Ovary (tissue), 3 donors: Measurements from ENCODE around the gene TFPI2.

Source experiments
- POLR2A ChIP-seq: fragments of 450-650 bp; IDR thresholded peaks from one replicate; pipeline ENCODE4 v1.6.1; 2017; ENCODE audit warnings: antibody characterized with exemption, mild to moderate bottlenecking, moderate library complexity
- TF ChIP-seq, protein P1 (sequence below), 3 donors: fragments of 450-650 bp in 2 of 3; fragments of 200-600 bp in 1 of 3; IDR thresholded peaks; one replicate each; pipeline versions ENCODE4 v1.5.1 to v1.8.0; 2016 to 2022; ENCODE audit warnings: antibody characterized with exemption in 3 of 3, mild to moderate bottlenecking in 1 of 3
- donor health status: DM: no; HTN: no; CAD: no.

DNA sequence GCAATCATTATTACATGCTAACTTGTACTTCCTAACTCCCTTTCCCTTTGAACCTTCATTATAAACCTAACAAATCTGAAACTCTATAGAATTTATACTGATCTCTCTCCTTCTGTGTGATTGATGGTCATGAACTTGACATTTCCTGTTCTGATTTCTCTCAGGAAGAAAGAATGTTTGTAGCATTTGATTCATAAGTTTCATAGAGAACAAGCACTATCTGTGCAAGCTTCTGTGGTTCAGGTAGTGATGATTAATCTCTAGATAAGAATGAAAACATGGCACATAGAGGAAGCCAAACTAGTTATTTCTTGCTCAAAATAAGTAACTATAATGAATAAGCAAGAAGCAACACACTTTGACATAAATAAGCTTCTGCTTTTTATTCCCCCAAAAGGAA, 34.2 kb downstream of the TFPI2 start:
- TF ChIP-seq, protein P1, sequence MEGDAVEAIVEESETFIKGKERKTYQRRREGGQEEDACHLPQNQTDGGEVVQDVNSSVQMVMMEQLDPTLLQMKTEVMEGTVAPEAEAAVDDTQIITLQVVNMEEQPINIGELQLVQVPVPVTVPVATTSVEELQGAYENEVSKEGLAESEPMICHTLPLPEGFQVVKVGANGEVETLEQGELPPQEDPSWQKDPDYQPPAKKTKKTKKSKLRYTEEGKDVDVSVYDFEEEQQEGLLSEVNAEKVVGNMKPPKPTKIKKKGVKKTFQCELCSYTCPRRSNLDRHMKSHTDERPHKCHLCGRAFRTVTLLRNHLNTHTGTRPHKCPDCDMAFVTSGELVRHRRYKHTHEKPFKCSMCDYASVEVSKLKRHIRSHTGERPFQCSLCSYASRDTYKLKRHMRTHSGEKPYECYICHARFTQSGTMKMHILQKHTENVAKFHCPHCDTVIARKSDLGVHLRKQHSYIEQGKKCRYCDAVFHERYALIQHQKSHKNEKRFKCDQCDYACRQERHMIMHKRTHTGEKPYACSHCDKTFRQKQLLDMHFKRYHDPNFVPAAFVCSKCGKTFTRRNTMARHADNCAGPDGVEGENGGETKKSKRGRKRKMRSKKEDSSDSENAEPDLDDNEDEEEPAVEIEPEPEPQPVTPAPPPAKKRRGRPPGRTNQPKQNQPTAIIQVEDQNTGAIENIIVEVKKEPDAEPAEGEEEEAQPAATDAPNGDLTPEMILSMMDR (IDR thresholded peaks at IDR 0.05) = no peak
- TF ChIP-seq POLR2A = no peak
